GM21717 (cell line): ENCODE results near the gene OR51M1.
A peak's percentile ranks its signal among the peaks of the same experiment; 100 is the strongest.
"Not testable (repeated sequence)": the region's sequence is repeated elsewhere in the genome, so short reads cannot be mapped to it uniquely, and the experiment has no call there.

Source experiments
- ATAC-seq: cut with Tn5 transposase; IDR thresholded peaks from one replicate; pipeline ENCODE4 v1.9.1; 2021; ENCODE audit warnings: mild to moderate bottlenecking, moderate library complexity; ENCODE audit not compliant: unreplicated experiment

Gene OR51M1, protein sequence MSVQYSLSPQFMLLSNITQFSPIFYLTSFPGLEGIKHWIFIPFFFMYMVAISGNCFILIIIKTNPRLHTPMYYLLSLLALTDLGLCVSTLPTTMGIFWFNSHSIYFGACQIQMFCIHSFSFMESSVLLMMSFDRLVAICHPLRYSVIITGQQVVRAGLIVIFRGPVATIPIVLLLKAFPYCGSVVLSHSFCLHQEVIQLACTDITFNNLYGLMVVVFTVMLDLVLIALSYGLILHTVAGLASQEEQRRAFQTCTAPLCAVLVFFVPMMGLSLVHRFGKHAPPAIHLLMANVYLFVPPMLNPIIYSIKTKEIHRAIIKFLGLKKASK

GRCh38 chr11:5383576-5383975 lies at the start of gene OR51M1:
TSS of gene OR51M1 (plus strand) at chr11:5383812. CDS start at chr11:5389399, 5,587 bp downstream.
- no peak for ATAC-seq

DNA sequence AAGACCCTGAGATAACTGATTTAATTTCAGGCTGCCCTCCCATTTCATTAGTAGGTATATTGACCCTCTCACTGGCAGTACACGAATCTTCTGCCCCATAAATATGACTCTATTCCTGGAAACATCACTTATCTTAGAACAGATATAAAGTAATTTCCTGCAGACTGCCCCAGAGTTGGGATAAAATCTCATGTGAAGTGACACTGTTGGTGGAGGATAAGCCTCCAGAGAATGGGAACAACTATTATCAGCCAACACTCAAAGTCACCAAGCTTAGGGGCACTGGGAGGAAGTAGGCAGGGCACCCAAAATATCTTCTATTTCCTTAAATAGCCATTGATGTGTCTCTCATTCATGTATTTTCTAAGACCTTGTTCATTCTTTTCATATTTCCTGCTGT lies 48.4 kb upstream of the OR51M1 start:
- no peak for ATAC-seq

- ATAC-seq = no peak
These were observed 47.3 kb upstream of the OR51M1 start for GRCh38 chr11:5336331-5336730.

GRCh38 chr11:5337253-5337652 lies 46.4 kb upstream of the OR51M1 start:
- ATAC-seq = not testable (repeated sequence)

GRCh38 chr11:5339771-5340322 lies 43.8 kb upstream of the OR51M1 start:
- peak; percentile 68 for ATAC-seq

- no peak for ATAC-seq
These were observed 39.9 kb upstream of the OR51M1 start, which contains the start of gene OR51B5 for GRCh38 chr11:5343474-5344335. TSS of gene OR51B5 (minus strand) at chr11:5343524. CDS start at chr11:5343524, 0 bp downstream.

- ATAC-seq = no peak
These were observed 37.8 kb upstream of the OR51M1 start for GRCh38 chr11:5345831-5346230.

DNA sequence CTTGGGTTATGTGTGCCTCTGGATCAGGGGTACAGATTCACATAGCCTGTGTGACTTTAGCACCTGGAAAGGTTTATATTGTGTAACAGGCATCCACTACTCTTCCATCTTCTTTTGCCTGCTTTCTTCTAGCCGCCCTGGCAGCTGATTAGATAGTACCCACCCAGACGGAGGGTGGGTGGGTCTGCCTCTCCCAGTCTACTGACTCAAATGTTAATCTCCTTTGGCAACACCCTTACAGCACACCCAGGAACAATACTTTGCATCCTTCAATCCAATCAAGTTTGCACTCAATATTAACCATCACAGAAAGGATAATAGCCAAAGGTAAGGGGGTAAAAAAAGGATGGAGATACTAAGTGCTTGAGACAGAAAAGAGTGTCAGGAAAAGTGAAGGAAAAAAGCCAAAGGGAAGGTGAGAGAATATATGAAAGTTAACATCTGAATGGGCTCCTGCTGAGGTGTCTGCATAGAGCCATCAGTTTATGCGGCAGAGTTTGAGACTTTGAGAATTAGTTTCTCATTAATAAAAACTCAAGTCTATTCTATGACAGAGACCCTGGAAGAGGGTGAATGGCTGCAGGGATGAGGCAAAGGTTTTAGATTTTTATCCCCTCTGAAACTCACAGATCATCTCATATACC lies 34.9 kb upstream of the OR51M1 start:
- ATAC-seq = no peak

GRCh38 chr11:5349550-5349949 lies 34.1 kb upstream of the OR51M1 start:
- ATAC-seq = no peak

DNA sequence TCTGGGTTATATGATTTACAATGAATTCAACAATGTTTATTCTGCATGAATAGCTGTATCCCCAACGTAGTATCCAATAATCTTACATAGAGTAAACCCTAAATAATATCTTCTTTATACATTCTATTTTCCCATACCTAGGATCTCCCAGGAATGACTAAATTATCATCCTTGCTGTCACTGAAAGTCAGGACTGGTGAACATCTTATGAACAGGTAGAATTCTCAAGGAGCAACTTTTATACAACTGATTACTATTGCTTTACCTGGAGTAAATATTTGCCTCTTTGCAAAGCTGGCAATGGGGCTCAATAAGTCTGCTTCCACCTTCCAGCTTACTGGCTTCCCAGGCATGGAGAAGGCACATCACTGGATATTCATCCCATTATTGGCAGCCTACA lies 32.4 kb upstream of the OR51M1 start, which contains the start of gene OR51B6:
TSS of gene OR51B6 (plus strand) at position 301 of the 400 bp plus-strand sequence. CDS start at position 301, 0 bp downstream.
- no peak for ATAC-seq

GRCh38 chr11:5356031-5356430 lies 27.6 kb upstream of the OR51M1 start:
- ATAC-seq = not testable (repeated sequence)

DNA sequence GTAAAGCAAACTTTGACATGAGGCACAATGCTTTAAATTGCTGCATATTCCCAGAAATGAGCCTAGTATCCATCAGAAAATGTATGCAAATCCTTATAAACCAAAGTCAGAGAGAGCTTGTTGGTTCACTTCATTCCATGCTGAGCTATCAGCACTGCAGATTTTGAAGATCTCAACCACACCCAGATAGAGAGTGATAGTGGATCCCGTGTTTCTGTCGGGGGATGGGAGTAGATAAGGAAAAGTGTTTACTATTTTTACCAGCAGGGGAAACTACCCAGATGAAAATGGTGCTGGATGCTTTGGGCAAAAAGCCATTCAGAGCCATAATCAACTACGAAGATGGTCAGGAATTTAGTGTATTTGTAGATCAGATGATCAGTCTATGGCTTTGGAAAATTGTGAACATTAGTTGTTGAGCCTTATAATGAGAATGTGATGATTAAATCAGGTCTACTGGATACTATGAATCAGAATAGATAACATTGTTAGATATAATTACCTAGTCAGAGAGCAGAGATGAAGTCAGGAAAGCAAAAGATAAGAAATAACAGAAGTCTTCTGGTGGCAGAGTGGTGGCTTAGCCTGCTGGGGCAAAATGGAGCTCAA lies 21.5 kb upstream of the OR51M1 start:
- no peak for ATAC-seq

GRCh38 chr11:5363679-5364078 lies 19.9 kb upstream of the OR51M1 start:
- ATAC-seq = no peak

DNA sequence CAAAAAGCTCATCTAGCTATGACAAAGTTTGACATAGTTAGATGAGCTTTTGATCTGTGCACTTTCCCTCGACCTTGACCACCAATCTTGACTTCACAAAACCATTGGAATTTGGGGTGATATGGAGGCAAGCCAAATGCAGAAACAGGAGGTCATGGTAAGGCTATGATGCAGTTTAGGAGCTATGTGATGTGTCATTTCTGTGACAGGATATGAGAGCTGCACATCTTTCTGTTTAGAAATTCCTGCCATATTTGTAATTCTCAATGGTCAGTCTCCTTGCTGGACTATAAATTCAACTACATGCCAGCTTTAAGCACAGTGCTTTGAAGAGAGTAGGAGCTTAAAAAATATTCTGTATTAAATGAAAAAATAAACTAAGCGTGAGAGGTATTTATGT lies 19.4 kb upstream of the OR51M1 start:
- ATAC-seq = no peak

DNA sequence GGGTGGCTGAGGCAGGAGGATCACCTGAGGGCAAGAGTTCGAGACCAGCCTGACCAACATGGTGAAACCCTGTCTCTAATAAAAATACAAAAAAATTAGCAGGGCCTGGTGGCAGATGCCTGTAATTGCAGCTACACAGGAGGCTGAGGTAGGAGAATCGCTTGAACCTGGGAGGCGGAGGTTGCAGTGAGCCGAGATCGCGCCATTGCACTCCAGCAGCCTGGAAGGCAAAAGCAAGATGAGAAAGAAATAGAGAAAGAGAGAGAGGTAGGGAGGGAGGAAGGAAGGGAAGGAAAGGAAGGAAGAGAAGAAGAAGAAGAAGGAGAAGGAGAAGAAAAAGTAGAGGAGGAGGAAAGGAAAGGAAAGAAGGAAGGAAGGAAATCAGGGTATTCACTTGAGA lies 17.2 kb upstream of the OR51M1 start:
- not testable (repeated sequence) for ATAC-seq

GRCh38 chr11:5366856-5367255 lies 16.8 kb upstream of the OR51M1 start:
- no peak for ATAC-seq

GRCh38 chr11:5367448-5368074 lies 16.1 kb upstream of the OR51M1 start:
- no peak for ATAC-seq

- no peak for ATAC-seq
These were observed 15.0 kb upstream of the OR51M1 start for GRCh38 chr11:5368502-5369043.

- no peak for ATAC-seq
These were observed 13.8 kb upstream of the OR51M1 start for GRCh38 chr11:5369789-5370188.
